ENCODE data around the gene ZNF665. TPM values are rescaled to one million over a fixed set of nuclear protein-coding genes. Genes with fewer than 3 reads are reported as not detected.
"Not testable (repeated sequence)": the region's sequence is repeated elsewhere in the genome, so short reads cannot be mapped to it uniquely, and the experiment has no call there.

ZNF665 gene
- total and polyA plus RNA-seq, 11 donors: 0.38 to 3.6 (median 1.00) TPM

DNA sequence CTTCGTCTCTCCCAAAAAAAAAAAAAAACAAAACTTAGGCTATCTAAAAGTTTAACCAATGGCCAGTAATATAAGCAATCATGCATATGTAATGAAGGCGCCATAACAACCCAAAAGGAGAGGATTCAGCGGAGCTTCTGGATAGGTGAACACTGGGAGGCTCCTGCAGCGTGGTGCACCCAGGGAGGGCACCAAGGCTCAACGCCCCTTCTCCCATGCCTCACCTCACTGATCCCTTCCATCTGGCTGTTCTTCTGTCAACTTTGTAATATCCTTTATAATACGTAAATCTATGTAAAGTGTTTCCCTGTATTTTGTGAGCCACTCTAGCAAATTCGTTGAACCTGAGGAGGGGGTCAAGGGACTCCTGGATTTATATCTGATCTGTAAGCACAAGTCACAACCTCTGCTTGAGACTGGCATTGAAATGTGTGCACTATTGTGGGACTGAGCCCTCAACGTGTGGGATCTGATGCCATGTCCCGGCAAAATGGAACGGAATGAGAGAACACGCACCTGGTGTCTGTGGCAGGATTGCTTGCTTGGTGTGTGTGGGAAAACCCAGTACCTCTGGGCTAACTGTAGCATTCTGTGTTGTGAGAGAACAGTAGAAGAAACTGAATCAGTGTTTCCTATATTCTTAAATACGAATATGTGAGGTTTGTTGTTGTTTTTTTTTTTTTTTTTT is 521 bp upstream of the ZNF665 start:
- Histone ChIP-seq H3K36me3 (peaks cover 0 to 12% (median 0%) of the 10 kb centered on the region in 9 donors), H3K27me3 (no peaks in the 10 kb centered on the region), H3K27ac (peak overlapping the region in 3 of 12 donors; percentile 19 to 67 (median 49)), H3K4me1 (peaks cover 0 to 33% (median 13%) of the 10 kb centered on the region in 12 donors), H3K9me3 (peaks cover 0 to 11% (median 0%) of the 10 kb centered on the region in 12 donors), H3K4me3 (peak overlapping the region; percentile 7 to 98 (median 78))
- ATAC-seq (no peak), DNase-seq (no peak)
- intact Hi-C loops (cut with DNase I): loop anchor here (5.0 to 10.0 kb wide), 12 partner anchors 36 to 551 kb away; partner anchors contain the start of genes ZNF525 (in 2 of the 10), VN1R2 (in 1 of the 10), ZNF160 (in 1 of the 10) and ZNF347 (in 1 of the 10)
- 55 to 63% (median 56%) methylated on average over 12 of the region's 12 CpGs for WGBS, 4 donors
- TF ChIP-seq, protein P1, sequence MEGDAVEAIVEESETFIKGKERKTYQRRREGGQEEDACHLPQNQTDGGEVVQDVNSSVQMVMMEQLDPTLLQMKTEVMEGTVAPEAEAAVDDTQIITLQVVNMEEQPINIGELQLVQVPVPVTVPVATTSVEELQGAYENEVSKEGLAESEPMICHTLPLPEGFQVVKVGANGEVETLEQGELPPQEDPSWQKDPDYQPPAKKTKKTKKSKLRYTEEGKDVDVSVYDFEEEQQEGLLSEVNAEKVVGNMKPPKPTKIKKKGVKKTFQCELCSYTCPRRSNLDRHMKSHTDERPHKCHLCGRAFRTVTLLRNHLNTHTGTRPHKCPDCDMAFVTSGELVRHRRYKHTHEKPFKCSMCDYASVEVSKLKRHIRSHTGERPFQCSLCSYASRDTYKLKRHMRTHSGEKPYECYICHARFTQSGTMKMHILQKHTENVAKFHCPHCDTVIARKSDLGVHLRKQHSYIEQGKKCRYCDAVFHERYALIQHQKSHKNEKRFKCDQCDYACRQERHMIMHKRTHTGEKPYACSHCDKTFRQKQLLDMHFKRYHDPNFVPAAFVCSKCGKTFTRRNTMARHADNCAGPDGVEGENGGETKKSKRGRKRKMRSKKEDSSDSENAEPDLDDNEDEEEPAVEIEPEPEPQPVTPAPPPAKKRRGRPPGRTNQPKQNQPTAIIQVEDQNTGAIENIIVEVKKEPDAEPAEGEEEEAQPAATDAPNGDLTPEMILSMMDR (IDR thresholded peaks at IDR 0.05): no peak
- TF ChIP-seq POLR2A (IDR thresholded peaks at IDR 0.05): no peak

DNA sequence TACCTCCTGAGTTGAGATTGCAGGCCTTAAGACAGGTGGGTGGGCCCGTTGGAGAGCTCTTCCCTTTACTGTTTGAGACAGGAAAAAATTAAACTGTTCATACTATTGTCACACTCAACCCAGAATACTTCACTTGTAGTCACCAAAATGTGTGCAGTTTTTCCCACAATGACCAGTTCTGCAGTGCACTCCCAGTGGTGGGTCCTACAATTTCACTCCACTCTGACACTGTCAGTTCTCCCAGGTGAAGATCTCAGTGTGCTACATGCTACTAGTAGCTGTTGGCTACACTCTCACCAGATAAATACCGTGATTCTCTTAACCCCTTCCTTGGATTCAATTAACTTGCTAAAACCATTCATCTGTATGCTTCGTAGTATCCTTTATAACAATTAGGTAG is 2.9 kb downstream of the ZNF665 start:
- WGBS, 4 donors: 55 to 85% (median 81%) methylated on average over 3 of the region's 3 CpGs
- intact Hi-C loops (cut with DNase I): loop anchor here (5.0 to 10.0 kb wide), 12 partner anchors 33 to 555 kb away; partner anchors contain the start of genes ZNF525 (in 2 of the 10), VN1R2 (in 1 of the 10), ZNF160 (in 1 of the 10) and ZNF347 (in 1 of the 10)

DNA sequence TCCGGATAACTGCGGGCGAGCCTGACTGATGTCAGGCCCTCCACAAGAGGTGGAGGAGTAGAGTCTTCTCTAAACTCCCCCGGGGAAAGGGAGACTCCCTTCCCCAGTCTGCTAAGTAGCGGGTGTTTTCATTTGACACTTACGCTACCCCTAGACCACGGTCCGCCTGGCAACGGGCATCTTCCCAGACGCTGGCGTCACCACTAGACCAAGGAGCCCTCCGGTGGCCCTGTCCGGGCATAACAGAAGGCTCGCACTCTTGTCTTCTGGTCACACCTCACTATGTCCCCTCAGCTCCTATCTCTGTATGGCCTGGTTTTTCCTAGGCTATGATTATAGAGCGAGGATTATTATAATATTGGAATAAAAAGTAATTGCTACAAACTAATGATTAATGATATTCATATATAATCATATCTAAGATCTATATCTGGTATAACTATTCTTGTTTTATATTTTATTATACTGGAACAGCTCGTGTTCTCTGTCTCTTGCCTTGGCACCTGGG is 3.4 kb downstream of the ZNF665 start:
- H3K4me3 ChIP-seq, ATAC-seq, H3K9me3 ChIP-seq, DNase-seq, H3K27ac ChIP-seq, H3K27me3 ChIP-seq: not testable (repeated sequence)
- peaks cover 0 to 12% (median 0%) of the 10 kb centered on the region in 9 donors for H3K36me3 ChIP-seq
- H3K4me1 ChIP-seq: peaks cover 0 to 14% (median 6%) of the 10 kb centered on the region in 12 donors
- 67 to 68% (median 67%) methylated on average over 10 to 12 of the region's 16 CpGs for WGBS, 4 donors
- intact Hi-C loops (cut with DNase I): loop anchor here (5.0 to 10.0 kb wide), 12 partner anchors 32 to 555 kb away; partner anchors contain the start of genes ZNF525 (in 2 of the 10), VN1R2 (in 1 of the 10), ZNF160 (in 1 of the 10) and ZNF347 (in 1 of the 10)

More for the DNA sequence above, 2.9 kb downstream of the ZNF665 start:
- ATAC-seq (no peak), DNase-seq (no peak)
- Histone ChIP-seq H3K4me3 (no peak overlapping the region), H3K4me1 (peaks cover 0 to 16% (median 6%) of the 10 kb centered on the region in 12 donors), H3K27ac (no peak overlapping the region), H3K9me3 (no peaks in the 10 kb centered on the region), H3K27me3 (no peaks in the 10 kb centered on the region), H3K36me3 (peaks cover 0 to 12% (median 0%) of the 10 kb centered on the region in 9 donors)
- TF ChIP-seq POLR2A (IDR thresholded peaks at IDR 0.05): no peak
- TF ChIP-seq, protein P1 (IDR thresholded peaks at IDR 0.05): no peak

DNA sequence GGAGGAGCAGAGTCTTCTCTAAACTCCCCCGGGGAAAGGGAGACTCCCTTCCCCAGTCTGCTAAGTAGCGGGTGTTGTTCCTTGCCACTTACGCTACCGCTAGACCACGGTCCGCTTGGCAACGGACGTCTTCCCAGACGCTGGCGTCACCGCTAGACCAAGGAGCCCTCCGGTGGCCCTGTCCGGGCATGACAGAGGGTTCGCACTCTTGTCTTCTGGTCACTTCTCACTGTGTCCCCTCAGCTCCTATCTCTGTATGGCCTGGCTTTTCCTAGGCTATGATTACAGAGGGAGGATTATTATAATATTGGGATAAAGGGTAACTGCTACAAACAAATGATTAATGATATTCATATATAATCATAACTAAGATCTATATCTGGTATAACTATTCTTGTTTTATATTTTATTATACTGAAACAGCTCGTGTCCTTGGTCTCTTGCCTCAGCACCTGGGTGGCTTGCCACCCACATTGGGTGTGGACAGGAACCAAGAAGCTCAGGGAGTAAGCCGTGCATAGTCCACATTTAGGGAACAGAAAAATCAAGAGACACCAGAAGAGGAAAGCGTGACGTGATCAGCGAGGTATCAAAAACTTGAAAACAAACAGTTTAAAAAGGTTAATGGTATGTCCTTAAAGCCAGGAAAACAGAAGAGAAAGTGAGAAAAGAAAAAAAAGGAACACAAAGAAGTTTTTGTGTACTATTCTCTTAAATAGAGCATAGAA is 7.8 kb downstream of the ZNF665 start:
- not testable (repeated sequence) for DNase-seq, H3K27ac ChIP-seq, ATAC-seq, H3K9me3 ChIP-seq, H3K27me3 ChIP-seq, H3K4me3 ChIP-seq, H3K4me1 ChIP-seq
- intact Hi-C loops (cut with DNase I): loop anchor here in 1 of 10 donors (10.0 kb wide), 1 partner anchor 111 kb away; no protein-coding TSS in a partner anchor
- 73 to 91% (median 86%) methylated on average over 6 to 14 of the region's 19 CpGs for WGBS, 4 donors
- TF ChIP-seq, protein P1 (IDR thresholded peaks at IDR 0.05): peak in 1 of 12 donors; percentile 11
- peaks cover 0 to 17% (median 8%) of the 10 kb centered on the region in 9 donors for H3K36me3 ChIP-seq

Measured in heart left ventricle (tissue), 16 donors.